Stimulated activated CD8-positive, alpha-beta memory T cell treated with anti-CD3 and anti-CD28 coated beads, Interleukin-7, amount 100 ng/mL, for 1 hour (primary cell): ENCODE results near the gene PSMC1.

Experiments used
- DNase-seq, 2 donors: peaks; one replicate each; pipeline ENCODE4 v3.0.0-alpha.2; 2020; ENCODE audit warnings: low read depth in 2 of 2

The PSMC1 gene

DNA sequence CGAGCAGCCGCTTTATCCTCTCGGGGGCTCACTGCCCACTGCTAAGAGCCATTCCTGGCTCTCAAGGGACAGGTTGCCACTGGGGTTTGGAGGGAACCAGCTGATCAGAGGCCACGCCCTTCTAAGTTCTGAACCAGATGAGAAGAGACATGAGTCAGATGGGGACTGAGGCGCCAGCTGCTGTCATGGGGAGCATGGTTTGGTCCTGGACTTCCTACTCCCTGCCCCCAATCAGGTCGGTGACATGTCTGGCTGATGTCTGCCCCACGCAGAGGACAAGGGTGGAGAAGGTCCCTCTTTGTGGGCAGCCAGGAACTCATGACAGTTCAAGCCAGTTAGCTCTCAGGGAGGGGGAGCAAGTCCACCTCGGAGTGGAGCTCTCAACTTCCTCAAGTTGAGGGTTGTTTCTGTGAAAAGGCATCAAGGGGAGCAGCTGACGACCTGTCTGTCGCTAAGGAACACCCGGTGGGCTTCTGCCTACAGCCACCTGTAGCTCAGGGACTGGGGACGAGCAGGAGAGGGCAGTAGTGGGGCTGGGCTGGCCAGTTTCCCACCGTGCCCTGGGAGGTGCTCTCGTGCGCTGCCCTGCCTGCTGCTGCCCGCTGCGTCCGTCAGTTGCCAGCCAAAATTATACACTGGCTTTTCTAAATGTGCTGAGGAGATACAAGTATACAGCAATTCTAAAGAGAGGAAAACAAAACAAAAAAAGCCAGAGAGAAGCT lies 20.5 kb downstream of the PSMC1 start:
- DNase-seq = no peak

DNA sequence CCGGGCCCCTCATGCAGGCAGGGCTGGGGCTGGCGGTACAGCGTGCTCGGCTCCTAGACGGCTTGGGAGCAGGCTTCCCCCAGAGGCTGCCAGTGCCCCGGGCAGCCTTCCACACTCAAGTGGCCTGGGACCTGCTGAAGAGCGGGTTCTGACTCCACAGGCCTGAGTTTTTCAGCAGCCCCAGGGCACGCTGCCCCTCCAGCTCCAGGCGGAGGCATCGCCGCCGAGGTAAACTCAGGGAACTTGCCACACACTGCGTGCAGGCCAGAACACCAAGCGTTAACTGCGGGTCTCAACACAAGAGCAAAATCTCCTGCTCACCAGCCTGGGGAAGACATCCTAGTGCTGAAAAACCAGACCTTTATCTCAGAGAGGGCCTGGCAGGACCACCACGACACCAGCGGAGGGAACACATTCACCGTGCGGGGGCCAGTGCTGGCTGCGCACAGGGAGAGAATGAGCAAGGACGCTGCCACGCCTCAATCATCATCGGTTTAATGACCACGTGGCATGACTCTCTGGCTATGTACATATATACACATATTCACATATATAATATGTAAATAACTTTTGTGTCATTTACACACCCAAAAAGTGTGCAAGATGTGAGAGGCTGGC lies 21.3 kb downstream of the PSMC1 start:
- no peak for DNase-seq

DNA sequence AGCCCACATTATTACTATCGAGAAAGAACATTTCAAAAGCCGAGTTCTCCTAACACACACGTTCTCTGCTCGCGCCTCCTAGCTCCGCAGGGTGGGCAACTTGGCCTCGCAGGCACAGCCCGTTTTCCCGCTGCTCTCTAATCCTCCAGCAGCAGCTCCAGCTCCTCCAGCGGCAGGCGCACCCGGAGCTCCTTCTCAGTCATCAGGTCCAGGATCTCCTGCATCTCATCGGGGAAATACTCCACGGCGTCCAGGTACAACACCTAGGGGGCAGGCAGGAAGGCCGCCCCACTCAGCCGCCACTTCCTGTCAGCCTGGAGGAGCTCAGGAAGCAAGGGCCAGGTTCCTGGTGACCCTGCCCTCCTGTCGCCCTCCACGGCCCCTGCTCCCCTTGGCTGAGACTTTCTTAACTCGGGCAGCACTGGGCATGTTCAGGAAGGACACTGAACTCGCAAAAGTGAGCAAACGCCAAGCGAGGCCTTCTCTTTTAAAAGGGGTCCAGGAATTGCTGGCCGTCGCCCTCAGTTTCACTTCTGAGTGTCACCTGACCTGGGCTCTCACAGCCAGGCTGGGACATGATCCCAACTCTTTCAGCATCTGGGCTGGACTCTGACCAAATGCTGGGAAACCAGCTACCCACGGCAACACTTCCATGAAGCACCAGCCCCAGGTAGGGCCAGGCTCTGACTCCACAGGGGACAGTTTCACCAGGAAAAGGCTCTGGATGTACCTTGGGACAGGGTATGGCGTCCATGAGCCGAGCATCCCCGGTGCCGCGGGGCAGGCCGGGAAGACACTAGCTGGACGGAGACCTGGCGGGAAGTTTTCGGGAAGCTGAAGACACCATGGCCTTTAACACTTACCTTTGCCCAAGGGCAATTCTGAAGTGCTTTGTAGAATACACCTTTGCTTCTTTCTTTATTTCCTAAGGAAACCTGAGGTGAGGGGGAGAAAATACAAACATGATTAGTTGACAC lies 22.1 kb downstream of the PSMC1 start:
- DNase-seq = no peak

DNA sequence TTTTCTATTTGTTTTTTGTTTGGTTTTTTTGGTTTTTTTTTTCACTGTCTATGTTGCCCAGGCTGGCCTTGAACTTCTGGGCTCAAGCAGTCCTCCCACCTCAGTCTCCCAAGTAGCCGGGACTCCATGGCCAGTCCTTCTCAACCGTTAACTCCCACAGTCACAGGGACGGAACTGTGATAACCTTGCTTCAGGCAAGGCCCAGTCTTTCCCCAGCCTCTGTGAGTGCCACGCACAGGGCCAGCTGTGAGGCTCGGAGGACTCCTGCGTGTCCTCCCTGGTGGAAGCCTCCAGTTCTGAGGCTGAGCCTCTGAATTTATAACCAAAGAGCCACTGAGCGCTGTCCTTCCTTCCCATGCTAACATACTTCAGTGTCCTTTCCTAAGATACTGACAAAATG lies 23.7 kb downstream of the PSMC1 start:
- no peak for DNase-seq

DNA sequence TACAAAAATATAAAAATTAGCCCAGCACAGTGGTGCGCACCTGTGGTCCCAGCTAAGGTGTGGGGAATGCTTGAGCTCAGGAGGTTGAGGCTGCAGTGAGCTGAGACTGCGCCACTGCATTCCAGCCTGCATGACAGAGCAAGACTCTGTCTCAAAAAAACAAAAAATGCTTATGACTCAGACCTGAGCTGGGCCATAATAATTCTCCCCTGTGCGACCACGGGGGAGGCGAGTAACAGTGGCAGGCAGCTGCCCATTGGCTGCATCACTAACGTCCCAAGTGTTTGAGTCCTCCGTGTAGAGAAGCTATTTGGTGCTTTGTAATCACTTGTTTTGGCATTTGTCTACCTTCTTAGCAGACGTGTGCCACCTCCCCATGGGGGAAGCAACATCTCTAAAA lies 24.9 kb downstream of the PSMC1 start:
- no peak for DNase-seq

DNA sequence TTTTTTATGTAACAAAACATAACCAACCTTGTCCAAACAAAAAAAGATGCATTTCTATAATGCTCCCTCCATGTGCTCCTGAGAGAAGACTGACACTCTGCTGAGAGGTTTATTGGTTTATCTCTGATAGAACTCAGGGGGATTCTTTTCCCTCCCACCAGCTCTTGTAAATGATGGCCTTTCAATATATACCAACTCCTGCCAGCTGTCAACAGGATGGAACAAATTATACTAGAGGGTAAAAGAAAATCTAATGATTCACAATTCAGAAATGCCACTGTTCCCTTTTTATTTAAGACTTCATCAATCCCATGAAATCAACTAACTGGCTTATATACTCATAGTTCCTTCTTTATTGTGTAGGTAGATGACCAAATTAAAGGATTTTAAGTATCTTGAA lies 25.4 kb downstream of the PSMC1 start:
- DNase-seq = no peak

DNA sequence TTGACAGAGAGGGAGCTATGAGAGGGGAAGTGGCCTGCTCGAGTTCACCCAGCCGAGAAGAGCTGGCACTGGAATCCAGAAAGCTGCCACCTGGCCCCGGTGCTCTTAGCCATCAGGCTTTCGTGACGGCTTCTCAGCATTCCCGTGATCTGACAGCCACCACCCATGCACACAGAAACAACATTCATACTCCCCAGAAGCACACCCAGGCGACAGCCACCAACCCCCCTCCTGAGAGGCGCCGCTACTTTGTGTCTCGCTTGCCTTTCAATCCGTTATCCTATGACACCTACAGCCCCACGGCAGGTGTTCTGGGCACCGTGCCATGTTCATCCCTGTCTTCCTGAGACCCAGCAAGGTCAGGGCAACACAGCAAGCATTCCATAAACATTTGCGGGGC lies 31.4 kb downstream of the PSMC1 start:
- DNase-seq = no peak

DNA sequence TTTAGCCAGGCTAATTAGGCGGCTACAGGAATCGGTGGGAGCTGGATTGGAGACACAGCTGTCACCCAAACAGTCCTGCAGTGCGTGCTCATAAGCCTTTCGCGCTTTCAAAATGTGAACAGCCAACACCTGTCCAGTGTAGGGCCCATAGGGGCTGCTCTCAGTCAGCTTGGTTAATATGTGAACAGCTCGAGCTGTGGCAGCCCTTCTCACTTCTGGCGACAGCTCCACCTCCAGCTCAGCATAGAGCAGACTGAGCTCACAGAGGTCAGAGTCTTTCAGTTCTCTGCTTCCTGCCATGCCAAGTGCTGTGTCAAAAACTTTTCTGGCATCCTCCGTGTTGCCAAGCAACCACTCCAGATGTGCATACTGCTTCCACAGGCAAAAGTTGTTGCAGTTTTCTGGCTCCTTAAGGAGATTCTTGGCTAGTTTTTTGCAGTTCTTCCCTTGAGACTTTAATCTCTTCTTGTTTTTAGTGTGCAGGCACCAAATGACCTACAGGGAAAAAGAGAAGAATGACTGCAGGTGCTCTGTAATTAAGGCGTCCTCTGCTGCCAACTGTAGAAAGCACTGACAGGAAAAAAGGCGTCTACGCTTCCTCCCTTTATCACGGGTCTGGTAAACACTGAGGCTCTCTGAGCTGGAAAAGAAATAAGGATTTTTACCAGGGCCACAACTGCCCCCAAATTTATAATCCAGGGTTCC lies 32.5 kb downstream of the PSMC1 start:
- no peak for DNase-seq

DNA sequence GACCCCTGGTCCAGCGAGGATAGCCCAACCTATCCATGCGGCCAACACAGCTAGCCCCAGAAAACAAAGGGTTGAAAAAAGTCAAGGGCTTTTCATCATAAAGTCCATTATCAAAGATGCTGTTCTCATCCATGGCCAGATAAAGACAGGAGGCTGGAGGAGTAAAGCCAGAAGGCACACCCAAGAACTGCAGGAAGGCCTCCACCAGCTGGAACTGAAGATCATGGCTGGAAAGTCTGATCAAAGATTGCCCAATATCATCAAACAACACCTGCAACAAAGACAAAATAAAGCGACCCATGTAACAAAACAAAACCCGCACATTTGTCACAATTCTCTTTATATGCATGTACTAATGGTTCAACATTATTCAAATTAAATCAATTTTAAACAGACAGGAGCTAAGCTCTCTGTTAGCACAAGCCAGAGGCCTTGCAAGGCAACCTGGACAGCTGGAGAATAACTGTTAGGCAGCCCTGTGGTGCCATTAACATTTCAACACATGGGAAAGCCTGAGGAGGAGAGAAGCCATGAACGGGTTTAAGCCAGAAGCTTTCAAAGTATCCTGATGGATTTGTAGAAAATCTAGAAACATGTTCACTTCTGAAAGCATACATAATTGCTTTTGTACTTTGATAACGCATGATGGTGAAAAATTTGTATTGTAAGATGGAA lies 34.1 kb downstream of the PSMC1 start:
- no peak for DNase-seq

DNA sequence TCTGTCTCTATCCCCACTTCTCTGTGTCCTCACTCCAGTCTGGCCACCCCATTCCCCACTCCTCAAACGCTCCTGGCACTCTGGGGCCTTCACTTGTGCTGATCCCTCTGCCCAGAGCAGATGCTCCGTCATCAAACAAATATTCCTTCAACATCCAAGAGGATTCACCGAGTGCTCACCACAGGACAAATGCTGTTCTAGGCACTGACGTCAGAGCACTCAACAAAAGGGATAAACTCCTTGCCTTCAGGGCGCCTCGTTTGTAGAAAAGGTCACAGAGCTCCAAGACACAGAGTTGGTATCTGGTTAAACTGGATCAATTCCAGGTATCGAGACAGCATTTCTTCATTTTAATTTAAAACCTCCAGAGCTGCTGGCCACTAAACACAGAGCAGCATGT lies 35.3 kb downstream of the PSMC1 start:
- no peak for DNase-seq

DNA sequence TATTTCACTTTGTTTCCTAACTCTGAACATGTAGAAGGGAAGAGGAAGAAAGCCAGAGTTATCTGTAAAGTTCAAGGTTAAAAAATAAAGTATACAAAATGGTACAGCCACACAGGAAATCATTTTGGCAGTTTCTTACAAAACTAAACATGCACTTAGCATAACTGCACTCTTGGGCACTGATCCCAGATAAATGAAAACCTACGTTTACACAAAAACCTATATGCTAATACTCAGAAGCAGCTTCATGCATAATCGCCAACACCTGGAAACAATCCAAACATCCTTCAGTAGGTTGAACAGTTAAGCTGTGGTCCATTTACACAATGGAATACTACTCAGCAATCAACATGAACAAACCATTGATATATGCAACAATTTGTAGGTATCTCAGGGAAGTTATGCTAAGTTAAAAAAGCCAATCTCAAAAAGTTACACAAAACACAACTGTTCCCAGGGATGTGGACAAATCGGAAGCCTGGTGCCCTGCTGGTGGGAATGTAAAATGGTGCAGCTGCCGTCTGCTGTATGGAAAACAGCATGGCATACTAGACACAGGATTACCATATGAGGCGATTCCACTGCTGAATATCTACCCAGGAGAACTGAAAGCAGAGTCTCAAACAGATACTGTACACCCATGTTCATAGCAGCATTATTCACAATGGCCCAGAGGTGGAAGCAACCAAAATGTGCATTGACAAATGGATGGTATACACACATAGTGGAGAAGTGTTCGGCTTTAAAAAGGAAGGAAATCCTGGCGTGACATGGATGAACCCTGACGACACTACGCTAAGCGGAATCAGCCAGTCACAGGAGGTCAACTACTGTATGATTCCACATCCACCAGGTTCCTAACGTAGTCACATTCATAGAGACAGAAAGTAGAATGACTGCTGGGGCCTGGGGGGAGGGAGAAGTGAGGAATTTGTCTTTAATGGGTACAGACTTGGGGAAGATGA lies 37.7 kb downstream of the PSMC1 start:
- no peak for DNase-seq

DNA sequence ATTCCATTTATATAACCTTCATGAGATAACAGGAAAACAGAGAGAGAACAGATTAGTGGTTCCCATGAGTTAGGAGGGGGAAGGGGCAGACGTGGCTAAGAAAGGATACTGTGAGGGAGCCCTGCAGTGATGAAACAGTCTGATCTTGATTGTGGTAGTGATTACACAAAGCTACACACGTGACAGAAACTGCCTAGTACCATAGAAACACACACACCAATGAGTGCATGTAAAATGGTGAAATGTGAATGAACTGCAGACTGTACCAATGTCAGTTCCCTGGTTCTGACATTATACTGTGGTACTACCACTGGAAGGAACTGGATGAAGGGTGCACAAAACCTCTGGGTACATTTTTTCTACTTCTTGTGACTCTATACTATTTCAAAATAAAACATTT lies 38.5 kb downstream of the PSMC1 start:
- DNase-seq = no peak

DNA sequence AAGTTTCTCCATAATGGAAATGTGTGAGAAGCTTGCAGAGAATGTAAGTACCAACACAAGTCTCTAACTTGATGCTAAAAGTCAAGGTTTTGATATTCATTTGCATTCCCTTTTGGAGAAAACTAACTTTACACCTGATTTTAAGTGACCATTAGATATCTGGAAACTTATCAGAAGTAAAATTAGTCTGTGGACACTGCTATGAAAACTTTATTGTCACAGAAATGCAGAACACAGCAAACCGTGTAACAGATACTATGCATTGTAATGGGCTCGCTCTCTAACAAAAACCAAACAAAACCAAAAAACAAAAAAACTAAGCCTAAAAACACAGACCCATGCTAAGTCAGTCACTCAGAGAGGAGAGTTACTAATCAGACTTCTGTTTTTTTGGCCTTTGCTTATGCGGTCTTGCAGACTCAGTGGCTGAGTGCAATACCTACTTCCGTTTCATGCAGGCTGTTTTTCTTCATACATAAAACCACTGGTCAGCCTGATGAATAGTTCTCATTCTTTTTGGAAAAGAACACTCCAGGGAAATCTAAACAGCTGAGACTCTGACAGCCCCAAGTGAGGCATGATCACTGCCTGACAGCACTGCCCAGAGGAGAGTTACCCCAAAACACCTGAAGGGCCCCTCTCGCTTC lies 39.6 kb downstream of the PSMC1 start:
- no peak for DNase-seq

DNA sequence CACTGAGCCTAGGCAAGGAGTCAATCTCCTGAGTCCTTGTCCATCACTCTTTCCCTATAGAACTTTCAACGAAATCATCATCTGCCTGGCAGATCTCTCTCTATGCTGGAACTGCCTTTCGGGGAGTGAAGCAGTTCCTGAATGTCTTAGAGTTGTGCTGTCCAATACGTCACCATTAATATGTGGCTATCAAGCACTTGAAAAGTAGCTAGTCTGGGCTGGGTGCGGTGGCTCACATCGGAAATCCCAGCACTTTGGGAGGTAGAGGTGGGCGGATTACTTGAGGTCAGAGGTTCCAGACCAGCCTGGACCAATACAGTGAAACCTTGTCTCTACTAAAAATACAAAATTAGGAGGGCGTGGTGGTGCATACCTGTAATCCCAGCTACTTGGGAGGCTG lies 40.3 kb downstream of the PSMC1 start:
- DNase-seq = no peak

DNA sequence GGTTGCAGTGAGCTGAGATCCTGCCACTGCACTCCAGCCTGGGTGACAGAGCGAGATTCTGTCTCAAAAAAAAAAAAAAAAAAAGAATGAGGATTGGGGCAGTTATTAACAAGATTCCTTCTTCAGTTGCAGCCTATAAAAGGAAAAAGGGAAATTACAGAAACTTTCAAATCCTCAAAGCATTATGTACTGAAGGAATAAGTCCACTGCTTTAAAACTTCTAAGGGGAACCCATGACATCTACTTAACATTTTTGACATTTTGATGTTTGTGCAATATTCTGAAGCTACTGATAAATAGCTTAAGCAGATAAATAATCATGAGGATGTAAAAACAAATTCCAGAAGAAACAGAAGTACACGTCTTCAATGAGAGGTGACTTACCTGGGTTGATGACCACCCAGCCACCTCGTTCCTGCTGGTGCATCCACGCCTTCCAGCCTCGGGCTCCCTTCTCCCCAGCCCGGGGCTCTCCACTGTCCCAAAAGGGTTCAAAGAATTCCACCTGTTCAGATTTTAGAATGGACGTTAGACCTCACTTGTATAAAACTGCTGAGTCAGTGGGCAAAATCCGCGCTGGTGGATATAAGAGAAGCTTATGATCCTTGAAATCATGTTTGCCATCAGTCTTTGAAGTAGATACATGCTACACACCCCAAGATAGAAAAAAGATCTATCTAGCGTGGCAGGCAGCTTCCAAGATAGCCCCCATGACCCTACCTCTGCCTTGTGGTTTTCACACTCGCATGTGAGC lies 41.7 kb downstream of the PSMC1 start:
- no peak for DNase-seq

DNA sequence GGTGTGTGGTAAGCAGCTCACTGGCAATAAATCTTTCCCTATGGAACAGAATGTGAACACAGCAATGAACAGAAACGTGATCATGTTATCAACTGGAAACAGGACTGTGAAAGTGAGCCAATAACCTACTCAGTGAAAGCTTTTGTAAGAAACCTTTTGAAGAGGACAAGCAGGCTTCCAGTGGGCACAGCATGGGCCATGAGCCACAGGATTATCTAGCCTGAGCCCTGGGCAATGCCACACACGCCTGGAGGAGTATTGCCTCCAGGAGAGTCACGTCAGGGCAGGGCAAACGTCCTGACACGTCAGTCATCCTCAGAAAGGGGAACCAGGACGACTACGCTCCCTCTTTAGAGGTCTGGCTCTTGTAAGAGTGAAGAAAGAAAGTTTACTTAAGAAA lies 43.1 kb downstream of the PSMC1 start:
- no peak for DNase-seq

DNA sequence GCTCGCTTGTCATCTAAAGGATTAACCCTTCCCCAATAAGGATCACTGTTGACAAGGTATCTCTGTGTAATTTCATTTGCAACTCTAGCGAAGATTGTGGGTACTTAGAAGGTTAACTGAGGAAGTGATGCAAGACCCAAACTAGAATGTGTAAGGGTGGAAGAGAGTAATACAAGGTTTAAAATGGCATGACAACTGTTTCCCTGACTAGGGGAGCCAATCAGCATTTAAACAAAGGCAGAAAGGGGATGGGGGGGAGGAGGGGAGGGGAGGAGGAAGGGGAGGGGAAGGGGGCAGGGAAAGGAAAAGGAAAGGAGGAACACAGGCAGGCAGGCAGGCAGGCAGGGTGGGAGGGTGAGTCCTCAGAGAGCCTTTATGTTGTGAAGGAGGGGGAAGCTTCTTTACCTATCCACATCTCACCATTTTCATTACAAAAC lies 44.3 kb downstream of the PSMC1 start:
- DNase-seq = no peak

DNA sequence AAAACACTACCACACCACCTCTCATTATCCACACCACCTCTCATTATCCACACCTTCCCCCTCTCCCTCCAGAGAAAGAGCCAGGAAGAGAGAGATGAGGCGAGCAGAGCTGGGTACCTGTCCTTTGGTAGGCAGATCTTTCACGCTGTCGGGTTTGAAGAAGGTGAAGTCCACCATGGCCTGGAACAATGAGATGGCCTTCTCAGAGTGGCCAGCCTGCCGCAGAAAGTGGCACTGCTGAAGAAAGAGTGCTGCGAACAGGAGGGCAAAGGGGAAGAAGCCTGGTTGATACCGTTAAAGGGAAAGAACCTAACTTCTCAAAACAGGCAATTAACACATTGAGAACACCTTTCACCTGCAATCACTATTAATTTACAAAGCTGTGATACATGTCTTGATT lies 44.8 kb downstream of the PSMC1 start:
- DNase-seq = no peak

DNA sequence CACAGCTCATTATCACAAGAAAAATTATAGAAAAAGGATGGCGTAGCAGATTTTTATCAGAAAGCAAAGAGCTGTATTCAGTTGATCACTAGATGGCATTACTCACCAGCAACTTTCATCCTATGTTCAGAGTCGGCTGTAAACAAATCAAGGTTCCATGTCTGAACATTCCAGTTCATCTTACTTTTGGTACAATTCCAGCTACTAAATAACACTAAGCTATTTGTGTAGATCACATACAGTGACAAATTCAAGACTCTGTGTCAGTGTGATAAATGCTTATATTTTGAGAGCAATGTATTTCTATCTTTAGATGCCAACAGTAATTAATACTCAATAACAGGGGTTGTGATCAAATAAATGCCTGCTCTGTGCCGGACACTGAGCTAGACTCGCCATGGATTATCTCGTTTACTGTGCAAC lies 45.3 kb downstream of the PSMC1 start:
- DNase-seq = no peak
